PC-3 (cell line): ENCODE measurements around the gene PKNOX2. TPM values are rescaled to one million over a fixed set of nuclear protein-coding genes. Genes with fewer than 3 reads are reported as not detected.
A peak's percentile ranks its signal among the peaks of the same experiment; 100 is the strongest.

ENCODE experiments used
- ATAC-seq: fragments of 200-7000 bp; cut with Tn5 transposase; 2 replicates; pipeline ENCODE4 v1.9.1; 2020; ENCODE audit warnings: mild to moderate bottlenecking, moderate library complexity
- BruUV-seq: library from RNA; stranded (reverse); fragments of 400-500 nt; replicated peaks from 2 replicates; lab custom pipeline; 2021; lab: Mats Ljungman, UMichigan
- CTCF ChIA-PET: fragments of 300-600 bp; sonication (Branson Sonifier 250); formaldehyde crosslinking; loops from one replicate; lab custom pipeline; 2022; ENCODE audit warnings: antibody characterized with exemption; lab: Charles Lee
- POLR2A ChIA-PET: fragments of 300-600 bp; sonication (Branson Sonifier 250); formaldehyde crosslinking; loops from one replicate; lab custom pipeline; 2022; ENCODE audit warnings: antibody characterized with exemption; ENCODE audit not compliant: unreplicated experiment; lab: Charles Lee
- DNase-seq: peaks from one replicate; pipeline ENCODE4 v3.0.0-alpha.2; 2015
- H2AFZ ChIP-seq: fragments of 300-600 bp; sonication (generic); 2 replicates; pipeline ENCODE4 v1.6.0; 2016; ENCODE audit warnings: antibody characterized with exemption, low read length
- H3F3A ChIP-seq: fragments of 300-600 bp; sonication (generic); one replicate; pipeline ENCODE4 v1.6.0; 2017; ENCODE audit warnings: antibody characterized with exemption, low read length, control low read depth, mild to moderate bottlenecking; ENCODE audit not compliant: unreplicated experiment
- H3K27ac ChIP-seq: fragments of 300-600 bp; sonication (generic); 2 replicates; pipeline ENCODE4 v1.5.1; 2016; ENCODE audit warnings: mild to moderate bottlenecking, low read length
- H3K27me3 ChIP-seq: fragments of 300-600 bp; sonication (generic); 2 replicates; pipeline ENCODE4 v1.6.1; 2016; ENCODE audit warnings: low read length, mixed read lengths
- H3K36me3 ChIP-seq: fragments of 300-600 bp; sonication (generic); 2 replicates; pipeline ENCODE4 v1.6.1; 2016; ENCODE audit warnings: low read depth, mixed run types, low read length, mixed read lengths
- H3K4me1 ChIP-seq: fragments of 300-600 bp; sonication (generic); 2 replicates; pipeline ENCODE4 v1.5.1; 2016; ENCODE audit warnings: low read length; ENCODE audit not compliant: insufficient read depth
- H3K4me2 ChIP-seq: fragments of 300-600 bp; sonication (generic); 2 replicates; pipeline ENCODE4 v1.6.0; 2016; ENCODE audit warnings: low read length
- H3K4me3 ChIP-seq: fragments of 300-600 bp; sonication (generic); 2 replicates; pipeline ENCODE4 v1.5.1; 2016; ENCODE audit warnings: mild to moderate bottlenecking, low read length, mixed read lengths
- H3K79me2 ChIP-seq: fragments of 300-600 bp; sonication (generic); 2 replicates; pipeline ENCODE4 v1.6.1; 2017; ENCODE audit warnings: low read length, mixed read lengths
- H3K9ac ChIP-seq: fragments of 300-600 bp; sonication (generic); 2 replicates; pipeline ENCODE4 v1.6.0; 2016; ENCODE audit warnings: mild to moderate bottlenecking, low read length
- H3K9me2 ChIP-seq: fragments of 300-600 bp; sonication (generic); replicated peaks from 2 replicates; pipeline ENCODE4 v1.6.1; 2016; ENCODE audit warnings: mixed run types, low read length, mixed read lengths
- H3K9me3 ChIP-seq: fragments of 300-600 bp; sonication (generic); 2 replicates; pipeline ENCODE4 v1.6.1; 2016; ENCODE audit warnings: low read length, mixed read lengths
- H4K20me1 ChIP-seq: fragments of 300-600 bp; sonication (generic); 2 replicates; pipeline ENCODE4 v1.6.1; 2016; ENCODE audit warnings: low read length, mixed read lengths
- CTCF ChIP-seq: fragments of 300-600 bp; sonication (generic); conservative IDR thresholded peaks from 2 replicates; pipeline ENCODE4 v1.5.1; 2017; ENCODE audit warnings: antibody characterized with exemption, low read depth, mild to moderate bottlenecking, low read length
- EZH2 ChIP-seq: fragments of 300-600 bp; sonication (generic); IDR thresholded peaks from one replicate; pipeline ENCODE4 v1.6.1; 2017; ENCODE audit warnings: antibody characterized with exemption, mild to moderate bottlenecking, low read length; ENCODE audit not compliant: unreplicated experiment
- EZH2phosphoT487 ChIP-seq: fragments of 300-600 bp; sonication (generic); IDR thresholded peaks from 2 replicates; pipeline ENCODE4 v1.6.1; 2018; ENCODE audit warnings: mild to moderate bottlenecking, antibody characterized with exemption, low read length, borderline replicate concordance
- intact Hi-C: fragments of 100-400 bp; cut with micrococcal nuclease; formaldehyde crosslinking; loops from 2 replicates; pipeline ENCODE4 v1.9.0; 2023
- total RNA-seq: library from RNA; depleted of rRNA; stranded (reverse); fragments of >200 nt; gene quantifications from 2 replicates; pipeline ENCODE4 v1.2.3, GENCODE V29; 2014

PKNOX2 gene
- total RNA-seq, 1 experiment from 2014 or later: not detected

- TF ChIP-seq CTCF (no peak), EZH2phosphoT487 (no peak), EZH2 (no peak)
- intact Hi-C loops: no loop called here
- Histone ChIP-seq H3K27ac (no peak overlapping the region), H2AFZ (0 out of 2 replicates have a peak overlapping the region, but pooled peaks have one; percentile 25), H3F3A (no peaks in the 10 kb centered on the region), H4K20me1 (no peaks in the 10 kb centered on the region), H3K9ac (no peak overlapping the region), H3K4me2 (0 out of 2 replicates have a peak overlapping the region, but pooled peaks have one; percentile 2), H3K9me3 (no peaks in the 10 kb centered on the region), H3K79me2 (no peaks in the 10 kb centered on the region), H3K9me2 (no peaks in the 10 kb centered on the region), H3K36me3 (no peaks in the 10 kb centered on the region), H3K4me1 (peaks cover 12% of the 10 kb centered on the region; the same call in 1 of the 2 replicates), H3K27me3 (no peaks in the 10 kb centered on the region), H3K4me3 (no peak overlapping the region)
- BruUV-seq: no TSS peak
- peak; percentile 64 for DNase-seq
- CTCF ChIA-PET: interaction anchor here (0.6 kb wide), 1 partner anchor 146 kb away, joined by 3 read pairs; no protein-coding TSS in a partner anchor
- POLR2A ChIA-PET: interaction anchor here (0.5 kb wide), 1 partner anchor 179 kb away, joined by 4 read pairs; no protein-coding TSS in a partner anchor
- peak; percentile 68 for ATAC-seq
Measured at GRCh38 chr11:125448136-125448535, 283.6 kb downstream of the PKNOX2 start.

DNA sequence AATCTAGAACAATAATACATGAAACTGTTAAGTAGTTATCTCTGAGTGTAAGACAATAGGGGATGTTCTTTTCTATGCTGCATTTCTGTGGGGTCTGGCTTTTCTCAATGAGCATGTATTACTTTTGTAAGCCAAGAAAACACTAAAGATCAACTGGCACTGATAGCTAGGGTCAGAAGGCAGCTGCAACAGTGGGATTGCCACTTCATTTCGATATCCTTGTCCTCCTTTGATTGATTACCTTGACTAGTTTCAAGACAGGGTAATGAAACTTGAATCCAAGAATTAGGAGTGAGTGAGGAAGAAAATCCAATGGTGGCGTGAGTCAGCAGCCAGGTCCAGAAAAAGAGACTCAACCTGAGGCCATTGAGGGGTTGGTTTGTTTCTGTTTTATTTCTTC lies 285.0 kb downstream of the PKNOX2 start:
- Histone ChIP-seq H3K9me2 (no peaks in the 10 kb centered on the region), H4K20me1 (no peaks in the 10 kb centered on the region), H3K4me3 (no peak overlapping the region), H3K36me3 (no peaks in the 10 kb centered on the region), H2AFZ (no peak overlapping the region), H3K9ac (no peak overlapping the region), H3K27ac (no peak overlapping the region), H3K79me2 (no peaks in the 10 kb centered on the region), H3K9me3 (no peaks in the 10 kb centered on the region), H3K4me1 (peaks cover 12% of the 10 kb centered on the region; the same call in 1 of the 2 replicates), H3K4me2 (no peak overlapping the region), H3K27me3 (no peaks in the 10 kb centered on the region), H3F3A (no peaks in the 10 kb centered on the region)
- ATAC-seq (no peak), DNase-seq (no peak)
- no peak for TF ChIP-seq EZH2phosphoT487
- TF ChIP-seq CTCF: no peak
- TF ChIP-seq EZH2: no peak
- ChIA-PET POLR2A (no interaction called here), CTCF (no interaction called here)
- BruUV-seq: no TSS peak
- intact Hi-C loops: no loop called here

- ChIA-PET POLR2A (interaction anchor here (0.6 kb wide), 1 partner anchor 13 kb away, joined by 3 read pairs; no protein-coding TSS in a partner anchor), CTCF (no interaction called here)
- H3K4me1 ChIP-seq: peaks cover 12% of the 10 kb centered on the region; the same call in 1 of the 2 replicates
- no peaks in the 10 kb centered on the region for H3K9me3 ChIP-seq
- ATAC-seq (no peak), DNase-seq (no peak)
- H3K27me3 ChIP-seq: peaks cover 5% of the 10 kb centered on the region; the same call in 1 of the 2 replicates
- no peak overlapping the region for H3K4me2 ChIP-seq
- H3K9ac ChIP-seq: no peak overlapping the region
- H4K20me1 ChIP-seq: no peaks in the 10 kb centered on the region
- TF ChIP-seq CTCF (no peak), EZH2 (no peak), EZH2phosphoT487 (no peak)
- H3K9me2 ChIP-seq: no peaks in the 10 kb centered on the region
- H3K79me2 ChIP-seq: no peaks in the 10 kb centered on the region
- no peaks in the 10 kb centered on the region for H3K36me3 ChIP-seq
- intact Hi-C loops: no loop called here
- H2AFZ ChIP-seq: no peak overlapping the region
- H3K27ac ChIP-seq: no peak overlapping the region
- BruUV-seq: no TSS peak
- no peak overlapping the region for H3K4me3 ChIP-seq
- no peaks in the 10 kb centered on the region for H3F3A ChIP-seq
Measured at GRCh38 chr11:125451400-125452124, 287.0 kb downstream of the PKNOX2 start.
